C4-2B (cell line): Measurements from ENCODE around the gene CYP19A1.

Source experiments
- ZFX ChIP-seq: fragments of 450-650 bp; IDR thresholded peaks from 2 replicates; pipeline ENCODE4 v1.6.1; 2017
- TF ChIP-seq, protein P1 (sequence below): fragments of 450-650 bp; conservative IDR thresholded peaks from 2 replicates; pipeline ENCODE4 v1.5.1; 2017; ENCODE audit warnings: mild to moderate bottlenecking

DNA sequence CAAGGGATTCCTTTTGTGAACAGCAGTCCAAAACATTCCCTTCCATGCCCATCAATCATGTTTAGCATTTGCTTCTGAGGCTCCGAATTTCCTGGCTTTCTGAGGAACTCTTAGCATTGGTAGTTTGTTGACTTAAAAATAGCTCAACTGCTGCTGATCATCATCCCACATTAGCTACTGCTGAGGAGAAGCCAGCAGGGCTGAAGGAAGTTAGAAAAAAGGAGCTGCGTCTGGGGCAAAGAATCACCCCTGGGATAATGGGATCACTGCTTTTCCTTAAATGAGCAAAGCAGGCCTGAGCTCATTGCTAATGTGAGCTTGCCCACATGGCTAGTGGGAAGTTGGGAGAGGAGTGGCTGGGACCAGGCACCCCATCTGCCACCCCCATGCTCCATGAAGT, 39.8 kb downstream of the CYP19A1 start:
- TF ChIP-seq, protein P1, sequence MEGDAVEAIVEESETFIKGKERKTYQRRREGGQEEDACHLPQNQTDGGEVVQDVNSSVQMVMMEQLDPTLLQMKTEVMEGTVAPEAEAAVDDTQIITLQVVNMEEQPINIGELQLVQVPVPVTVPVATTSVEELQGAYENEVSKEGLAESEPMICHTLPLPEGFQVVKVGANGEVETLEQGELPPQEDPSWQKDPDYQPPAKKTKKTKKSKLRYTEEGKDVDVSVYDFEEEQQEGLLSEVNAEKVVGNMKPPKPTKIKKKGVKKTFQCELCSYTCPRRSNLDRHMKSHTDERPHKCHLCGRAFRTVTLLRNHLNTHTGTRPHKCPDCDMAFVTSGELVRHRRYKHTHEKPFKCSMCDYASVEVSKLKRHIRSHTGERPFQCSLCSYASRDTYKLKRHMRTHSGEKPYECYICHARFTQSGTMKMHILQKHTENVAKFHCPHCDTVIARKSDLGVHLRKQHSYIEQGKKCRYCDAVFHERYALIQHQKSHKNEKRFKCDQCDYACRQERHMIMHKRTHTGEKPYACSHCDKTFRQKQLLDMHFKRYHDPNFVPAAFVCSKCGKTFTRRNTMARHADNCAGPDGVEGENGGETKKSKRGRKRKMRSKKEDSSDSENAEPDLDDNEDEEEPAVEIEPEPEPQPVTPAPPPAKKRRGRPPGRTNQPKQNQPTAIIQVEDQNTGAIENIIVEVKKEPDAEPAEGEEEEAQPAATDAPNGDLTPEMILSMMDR, result no peak
- TF ChIP-seq ZFX, result no peak
